PC-9 (cell line): ENCODE results near the gene CRY1. TPM values are rescaled to one million over a fixed set of nuclear protein-coding genes. Genes with fewer than 3 reads are reported as not detected.
A peak's percentile ranks its signal among the peaks of the same experiment; 100 is the strongest.
"Not testable (repeated sequence)": the region's sequence is repeated elsewhere in the genome, so short reads cannot be mapped to it uniquely, and the experiment has no call there.

ENCODE experiments used
- BruUV-seq: library from RNA; stranded (reverse); fragments of 400-500 nt; replicated peaks from 2 replicates; lab custom pipeline; 2021; lab: Mats Ljungman, UMichigan
- CTCF ChIA-PET: fragments of 300-600 bp; sonication (Branson Sonifier 250); formaldehyde crosslinking; loops from one replicate; lab custom pipeline; 2022; ENCODE audit warnings: antibody characterized with exemption; lab: Charles Lee
- POLR2A ChIA-PET: fragments of 300-600 bp; sonication (Branson Sonifier 250); formaldehyde crosslinking; loops from one replicate; lab custom pipeline; 2022; ENCODE audit warnings: antibody characterized with exemption; ENCODE audit not compliant: unreplicated experiment; lab: Charles Lee
- DNase-seq, 2 experiments: peaks; one replicate each; pipeline versions ENCODE4 v3.0.0 to v3.0.0-alpha.2; 2015 to 2022; ENCODE audit warnings: mixed read lengths in 1 of 2
- H2AFZ ChIP-seq: fragments of 200-600 bp; sonication (generic); 2 replicates; pipeline ENCODE4 v1.8.1; 2017; ENCODE audit warnings: antibody characterized with exemption
- H3F3A ChIP-seq: fragments of 200-600 bp; sonication (generic); 2 replicates; pipeline ENCODE4 v1.8.1; 2017; ENCODE audit warnings: antibody characterized with exemption, mild to moderate bottlenecking, low read depth; ENCODE audit not compliant: insufficient read depth
- H3K27ac ChIP-seq: fragments of 200-600 bp; sonication (generic); 2 replicates; pipeline ENCODE4 v1.6.1; 2016; ENCODE audit warnings: mixed run types
- H3K27me3 ChIP-seq: fragments of 200-600 bp; sonication (generic); 2 replicates; pipeline ENCODE4 v1.6.1; 2016; ENCODE audit warnings: low read depth, mixed run types; ENCODE audit not compliant: insufficient read depth
- H3K36me3 ChIP-seq: fragments of 200-600 bp; sonication (generic); 2 replicates; pipeline ENCODE4 v1.6.1; 2016; ENCODE audit warnings: low read depth, mixed run types
- H3K4me1 ChIP-seq: fragments of 200-600 bp; sonication (generic); replicated peaks from 2 replicates; pipeline ENCODE4 v1.6.1; 2016; ENCODE audit warnings: mixed run types; ENCODE audit not compliant: insufficient read depth
- H3K4me2 ChIP-seq: fragments of 200-600 bp; sonication (generic); 2 replicates; pipeline ENCODE4 v1.6.1; 2017; ENCODE audit warnings: mixed run types
- H3K4me3 ChIP-seq: fragments of 200-600 bp; sonication (generic); 2 replicates; pipeline ENCODE4 v1.6.1; 2016; ENCODE audit warnings: mixed run types
- H3K79me2 ChIP-seq: fragments of 200-600 bp; sonication (generic); 2 replicates; pipeline ENCODE4 v1.6.1; 2017; ENCODE audit warnings: low read depth, mixed run types
- H3K9me2 ChIP-seq: fragments of 200-600 bp; sonication (generic); 2 replicates; pipeline ENCODE4 v1.8.1; 2017; ENCODE audit warnings: mild to moderate bottlenecking; ENCODE audit not compliant: insufficient read depth
- H3K9me3 ChIP-seq: fragments of 200-600 bp; sonication (generic); 2 replicates; pipeline ENCODE4 v1.8.1; 2016; ENCODE audit warnings: low read depth; ENCODE audit not compliant: insufficient read depth
- H4K20me1 ChIP-seq: fragments of 200-600 bp; sonication (generic); 2 replicates; pipeline ENCODE4 v1.8.1; 2017; ENCODE audit not compliant: insufficient read depth
- EZH2 ChIP-seq: fragments of 200-600 bp; sonication (generic); IDR thresholded peaks from 2 replicates; pipeline ENCODE4 v1.8.0; 2017; ENCODE audit warnings: antibody characterized with exemption, low read depth
- intact Hi-C: fragments of 100-400 bp; cut with micrococcal nuclease; formaldehyde crosslinking; loops from one replicate; pipeline ENCODE4 v1.10.0; 2022; ENCODE audit not compliant: unreplicated experiment
- total RNA-seq: library from RNA; stranded (reverse); gene quantifications from 2 replicates; pipeline ENCODE4 v1.2.3, GENCODE V29; 2021
- TF ChIP-seq, protein P1 (sequence below): fragments of 200-600 bp; sonication (generic); conservative IDR thresholded peaks from 2 replicates; pipeline ENCODE4 v1.6.1; 2017; ENCODE audit warnings: mixed run types, antibody characterized with exemption, mild to moderate bottlenecking, moderate library complexity

The CRY1 gene
- total RNA-seq, 1 experiment from 2014 or later, result 18.1 TPM

DNA sequence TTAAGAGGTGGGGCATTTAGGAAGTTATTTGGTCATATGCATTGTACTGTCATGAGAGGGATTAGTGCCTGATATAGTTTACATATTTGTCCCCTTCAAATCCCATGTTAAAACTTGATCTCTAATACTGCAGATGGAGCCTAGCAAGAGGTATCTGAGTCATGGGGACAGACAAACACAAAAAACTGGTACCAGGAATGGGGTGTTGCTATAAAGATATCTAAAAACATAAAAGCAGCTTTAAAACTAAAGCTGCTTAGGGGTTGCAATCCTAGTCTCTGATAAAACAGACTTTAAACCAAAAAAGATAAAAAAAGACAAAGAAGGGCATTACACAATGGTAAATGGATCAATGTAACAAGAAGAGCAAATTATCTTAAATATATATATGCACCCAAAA, 11.6 kb downstream of the CRY1 start:
- Histone ChIP-seq H2AFZ (no peak overlapping the region), H3K27ac (no peak overlapping the region), H3K4me2 (no peak overlapping the region), H3K9me2 (no peaks in the 10 kb centered on the region), H3K36me3 (no peaks in the 10 kb centered on the region), H3K9me3 (0 out of 2 replicates have a peak, but pooled peaks cover 5% of the 10 kb centered on the region), H4K20me1 (no peaks in the 10 kb centered on the region), H3K4me1 (peaks cover 6% of the 10 kb centered on the region; the same call in 1 of the 2 replicates), H3K79me2 (peaks cover 12% of the 10 kb centered on the region; the same call in 1 of the 2 replicates), H3K27me3 (no peaks in the 10 kb centered on the region), H3K4me3 (no peak overlapping the region), H3F3A (no peaks in the 10 kb centered on the region)
- DNase-seq, result no peak
- BruUV-seq, result no TSS peak
- intact Hi-C loops, result no loop called here
- ChIA-PET CTCF (no interaction called here), POLR2A (no interaction called here)
- TF ChIP-seq EZH2, result no peak
- TF ChIP-seq, protein P1, sequence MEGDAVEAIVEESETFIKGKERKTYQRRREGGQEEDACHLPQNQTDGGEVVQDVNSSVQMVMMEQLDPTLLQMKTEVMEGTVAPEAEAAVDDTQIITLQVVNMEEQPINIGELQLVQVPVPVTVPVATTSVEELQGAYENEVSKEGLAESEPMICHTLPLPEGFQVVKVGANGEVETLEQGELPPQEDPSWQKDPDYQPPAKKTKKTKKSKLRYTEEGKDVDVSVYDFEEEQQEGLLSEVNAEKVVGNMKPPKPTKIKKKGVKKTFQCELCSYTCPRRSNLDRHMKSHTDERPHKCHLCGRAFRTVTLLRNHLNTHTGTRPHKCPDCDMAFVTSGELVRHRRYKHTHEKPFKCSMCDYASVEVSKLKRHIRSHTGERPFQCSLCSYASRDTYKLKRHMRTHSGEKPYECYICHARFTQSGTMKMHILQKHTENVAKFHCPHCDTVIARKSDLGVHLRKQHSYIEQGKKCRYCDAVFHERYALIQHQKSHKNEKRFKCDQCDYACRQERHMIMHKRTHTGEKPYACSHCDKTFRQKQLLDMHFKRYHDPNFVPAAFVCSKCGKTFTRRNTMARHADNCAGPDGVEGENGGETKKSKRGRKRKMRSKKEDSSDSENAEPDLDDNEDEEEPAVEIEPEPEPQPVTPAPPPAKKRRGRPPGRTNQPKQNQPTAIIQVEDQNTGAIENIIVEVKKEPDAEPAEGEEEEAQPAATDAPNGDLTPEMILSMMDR, result no peak

DNA sequence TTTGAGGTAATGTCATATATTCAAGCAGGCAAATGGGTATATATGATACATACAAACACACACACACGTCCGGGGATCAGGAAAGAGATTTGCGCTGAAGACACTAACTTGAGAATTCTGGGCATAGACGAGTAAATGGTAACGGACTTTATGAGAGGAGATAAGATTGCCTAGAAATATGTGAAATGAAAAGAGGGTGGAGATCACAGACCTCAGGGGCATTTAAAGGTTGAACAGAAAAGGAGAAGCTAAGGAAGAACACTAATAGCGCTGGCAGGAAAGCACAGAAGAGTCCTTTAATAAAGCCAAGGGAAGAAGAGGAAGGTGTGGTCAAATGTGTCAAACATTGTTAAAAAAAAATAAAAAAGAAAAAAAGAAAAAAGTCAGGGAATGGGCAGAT, 13.1 kb downstream of the CRY1 start:
- 0 out of 2 replicates have a peak, but pooled peaks cover 5% of the 10 kb centered on the region for H3K9me3 ChIP-seq
- no peak overlapping the region for H3K4me2 ChIP-seq
- no peak overlapping the region for H3K4me3 ChIP-seq
- no peak overlapping the region for H3K27ac ChIP-seq
- no peaks in the 10 kb centered on the region for H3K9me2 ChIP-seq
- TF ChIP-seq, protein P1, result no peak
- no peak for TF ChIP-seq EZH2
- no peaks in the 10 kb centered on the region for H3K36me3 ChIP-seq
- ChIA-PET CTCF (no interaction called here), POLR2A (no interaction called here)
- H3K27me3 ChIP-seq, result no peaks in the 10 kb centered on the region
- no peak for DNase-seq
- H3F3A ChIP-seq, result no peaks in the 10 kb centered on the region
- peaks cover 4% of the 10 kb centered on the region; the same call in 1 of the 2 replicates for H4K20me1 ChIP-seq
- H2AFZ ChIP-seq, result no peak overlapping the region
- BruUV-seq, result no TSS peak
- intact Hi-C loops, result no loop called here
- H3K79me2 ChIP-seq, result peaks cover 9% of the 10 kb centered on the region; the same call in 1 of the 2 replicates
- peaks cover 6% of the 10 kb centered on the region; the same call in 1 of the 2 replicates for H3K4me1 ChIP-seq

DNA sequence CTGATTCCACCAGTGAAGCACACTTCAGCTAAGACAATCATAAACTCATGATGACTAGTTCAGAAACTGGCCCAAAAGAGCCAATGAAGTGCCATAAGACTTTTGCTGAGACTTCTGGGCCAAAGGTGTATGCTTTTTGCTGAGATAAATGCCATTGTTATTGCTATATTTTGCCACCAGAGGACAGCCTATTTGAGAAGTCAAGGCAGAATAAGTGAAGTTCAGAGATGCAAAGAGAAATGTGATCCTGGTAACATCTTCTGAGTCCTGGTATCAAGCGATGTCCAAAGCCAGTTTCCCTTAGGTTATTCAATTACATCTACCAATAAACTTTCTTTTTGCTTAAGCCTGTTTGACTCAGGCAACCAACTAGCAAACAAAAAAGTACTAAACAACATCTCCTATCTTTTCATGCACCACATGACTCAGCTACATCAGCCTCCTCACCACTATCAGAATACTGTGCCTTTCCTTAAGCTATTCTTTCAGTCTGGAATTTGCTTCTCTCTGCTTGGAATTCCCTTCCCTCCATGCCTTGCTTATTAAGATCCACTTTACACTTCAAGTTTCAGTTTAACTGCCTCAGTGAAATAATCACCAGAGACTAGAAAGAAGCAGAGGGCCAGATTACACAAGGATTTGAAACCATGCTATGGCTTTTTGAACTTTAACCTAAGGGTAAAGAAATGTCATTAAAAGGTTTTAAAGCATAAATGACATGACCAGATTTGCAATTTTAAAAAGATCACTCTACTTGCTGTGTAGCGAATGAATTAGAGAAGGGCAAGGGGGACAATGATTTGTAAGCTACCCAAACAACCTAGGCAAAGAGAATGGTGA, 14.0 kb downstream of the CRY1 start:
- Histone ChIP-seq H3F3A (no peaks in the 10 kb centered on the region), H3K79me2 (peaks cover 9% of the 10 kb centered on the region; the same call in 1 of the 2 replicates), H3K9me3 (0 out of 2 replicates have a peak, but pooled peaks cover 5% of the 10 kb centered on the region), H3K36me3 (no peaks in the 10 kb centered on the region), H3K4me3 (no peak overlapping the region), H3K27me3 (no peaks in the 10 kb centered on the region), H3K9me2 (no peaks in the 10 kb centered on the region), H4K20me1 (peaks cover 4% of the 10 kb centered on the region; the same call in 1 of the 2 replicates), H3K4me1 (peaks cover 6% of the 10 kb centered on the region; the same call in 1 of the 2 replicates), H3K4me2 (no peak overlapping the region), H2AFZ (no peak overlapping the region), H3K27ac (no peak overlapping the region)
- ChIA-PET CTCF (no interaction called here), POLR2A (interaction anchor here (0.5 to 0.7 kb wide), 2 partner anchors 237 to 476 kb away, joined by 5 to 6 read pairs; no protein-coding TSS in a partner anchor)
- no TSS peak for BruUV-seq
- intact Hi-C loops, result no loop called here
- DNase-seq, result peak in 1 of 2 experiments; percentile 52
- no peak for TF ChIP-seq EZH2
- TF ChIP-seq, protein P1, result peak; percentile 62

DNA sequence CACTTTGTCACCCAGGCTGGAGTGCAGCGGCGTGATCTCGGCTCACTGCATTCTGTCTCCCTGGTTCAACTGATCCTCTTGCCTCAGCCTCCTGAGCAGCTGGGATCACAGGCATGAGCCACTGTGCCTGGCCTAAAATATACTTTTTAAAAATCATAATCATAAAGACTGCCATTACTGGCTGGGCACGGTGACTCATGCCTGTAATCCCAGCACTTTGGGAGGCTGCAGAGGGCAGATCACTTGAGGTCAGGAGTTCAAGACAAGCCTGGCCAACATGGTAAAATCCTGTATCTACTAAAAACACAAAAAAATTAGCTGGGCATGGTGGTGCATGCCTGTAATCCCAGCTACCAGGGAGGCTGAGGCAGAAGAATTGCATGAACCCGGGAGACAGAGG, 20.1 kb downstream of the CRY1 start:
- H3K4me2 ChIP-seq, H3K9me3 ChIP-seq, POLR2A ChIA-PET, H3K79me2 ChIP-seq, H3K27ac ChIP-seq, CTCF ChIA-PET, H3K9me2 ChIP-seq, H2AFZ ChIP-seq, H3K4me1 ChIP-seq, DNase-seq, H3K36me3 ChIP-seq, H4K20me1 ChIP-seq, BruUV-seq, H3F3A ChIP-seq, H3K4me3 ChIP-seq, H3K27me3 ChIP-seq: not testable (repeated sequence)
- intact Hi-C loops, result loop anchor here (5.0 kb wide), 1 partner anchor 46 kb away; no protein-coding TSS in a partner anchor
